ENCODE results near the gene RPL22.
A peak's percentile ranks its signal among the peaks of the same experiment; 100 is the strongest.

The RPL22 gene

DNA sequence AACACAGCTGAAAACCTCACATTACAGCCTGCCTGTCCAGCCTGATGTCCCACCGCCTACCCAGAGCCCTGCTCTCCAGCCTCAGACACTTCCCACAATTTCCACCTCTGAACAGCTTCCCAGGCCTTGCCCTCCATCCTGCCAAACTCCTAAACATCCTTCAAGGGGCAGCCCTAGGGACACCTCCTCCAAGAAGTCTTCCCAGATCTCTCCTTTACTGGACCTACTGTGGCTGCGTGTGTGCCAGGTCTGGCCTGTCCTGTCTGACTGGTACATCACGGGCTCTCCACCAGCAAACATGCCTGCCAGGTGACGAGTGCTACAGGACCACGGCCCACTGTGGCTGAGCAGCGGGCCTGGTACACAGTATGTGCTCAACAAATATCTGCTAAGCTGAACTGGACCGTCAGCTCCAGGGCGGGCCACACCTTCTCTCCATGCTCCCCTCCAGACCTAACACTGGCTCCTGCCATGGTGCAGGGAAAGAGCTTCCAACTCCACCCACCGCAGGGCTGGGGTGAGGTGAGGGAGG, 48.0 kb downstream of the RPL22 start:
- no peak for DNase-seq (ENCODE audit: low spot score)

DNA sequence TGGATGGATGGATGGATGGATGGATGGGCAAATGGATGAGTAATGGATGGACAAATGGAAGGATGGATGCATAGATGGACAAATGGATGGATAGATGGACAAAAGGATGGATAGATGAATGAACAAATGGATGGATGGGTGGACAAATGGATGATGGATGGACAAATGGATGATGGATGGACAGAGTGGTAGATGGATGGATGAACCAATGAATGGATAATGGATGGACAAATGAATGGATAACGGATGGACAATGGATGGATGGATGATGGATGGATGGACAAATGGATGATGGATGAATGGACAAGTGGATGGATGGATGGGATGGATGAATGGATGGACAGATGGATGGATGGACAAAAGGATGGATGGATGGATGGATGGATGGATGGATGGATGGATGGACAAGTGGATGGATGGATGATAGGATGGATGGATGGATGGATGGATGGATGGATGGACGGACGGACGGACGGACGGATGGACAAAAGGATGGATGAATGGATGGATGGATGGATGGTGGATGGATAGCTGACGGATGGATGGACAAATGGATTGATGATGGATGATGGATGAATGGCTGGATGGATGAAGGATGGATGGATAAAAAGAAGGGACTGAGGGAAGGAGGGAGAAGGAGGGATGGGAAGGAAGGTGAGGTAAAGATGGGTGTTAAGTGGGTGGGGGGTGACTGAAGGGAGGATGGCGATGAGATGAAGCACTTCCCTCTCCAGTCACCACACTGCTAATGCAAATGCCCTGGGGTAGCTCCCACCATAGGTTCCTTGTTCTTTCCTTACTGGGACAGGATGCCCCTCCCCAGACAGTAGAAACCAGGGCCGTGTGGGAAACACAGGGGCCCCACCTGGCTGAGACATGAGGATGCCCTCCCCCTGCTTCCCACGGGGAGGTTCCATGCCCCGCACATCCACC, 49.1 kb downstream of the RPL22 start:
- DNase-seq (ENCODE audit: low spot score), result no peak

DNA sequence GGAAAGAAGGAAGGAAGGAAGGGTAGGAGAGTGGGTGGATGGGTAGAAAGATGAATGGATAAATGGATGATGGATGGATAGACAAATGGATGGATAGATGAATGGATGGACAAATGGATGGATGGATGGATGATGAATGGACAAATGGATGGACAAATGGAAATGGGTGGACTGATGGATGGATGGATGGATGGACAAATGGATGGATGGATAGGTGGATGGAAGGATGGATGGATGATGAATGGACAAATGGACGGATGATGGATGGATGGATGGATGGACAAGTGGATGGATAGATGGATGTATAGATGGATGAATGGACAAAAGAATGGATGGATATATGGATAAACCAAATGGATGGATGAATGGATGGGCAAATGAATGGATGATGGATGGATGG, 49.8 kb downstream of the RPL22 start:
- DNase-seq (ENCODE audit: low spot score), result no peak

DNA sequence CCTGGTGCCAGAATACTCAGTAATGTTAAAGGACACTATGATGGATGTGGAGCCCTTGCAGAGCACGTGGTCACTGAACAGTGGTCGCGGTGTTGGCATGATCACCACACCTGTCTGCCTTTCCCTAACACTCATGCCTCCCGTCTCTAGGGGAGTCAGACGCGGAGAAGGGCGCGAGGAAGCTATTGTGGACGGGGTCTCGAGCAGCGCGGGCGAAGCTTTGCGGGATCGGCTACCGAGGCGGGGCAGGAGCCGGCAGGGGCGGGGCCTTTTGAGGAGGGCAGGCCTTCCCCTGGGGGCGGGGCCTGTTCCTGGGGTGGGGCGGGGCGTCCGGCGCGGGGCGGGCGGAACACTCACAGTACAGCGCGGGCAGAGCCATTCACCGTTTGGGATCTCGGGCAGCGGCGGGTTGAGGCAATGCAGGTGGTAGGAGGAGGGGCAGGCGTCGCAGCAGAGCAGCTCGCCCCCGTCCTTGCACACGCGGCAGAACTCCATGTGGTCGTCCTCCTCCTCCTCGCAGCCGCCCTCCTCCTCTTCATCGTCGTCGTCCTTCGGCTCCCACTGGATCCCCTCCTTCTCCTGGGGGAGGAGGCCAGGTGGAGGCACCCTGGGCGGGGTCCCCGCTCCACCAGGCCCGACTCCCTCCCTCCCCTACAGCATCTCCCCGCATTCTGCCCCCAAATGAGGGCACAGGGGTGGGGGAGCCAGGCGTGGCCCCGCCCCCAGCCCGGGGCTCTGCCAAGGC, 50.7 kb downstream of the RPL22 start:
- DNase-seq (ENCODE audit: low spot score), result peak; percentile 58

DNA sequence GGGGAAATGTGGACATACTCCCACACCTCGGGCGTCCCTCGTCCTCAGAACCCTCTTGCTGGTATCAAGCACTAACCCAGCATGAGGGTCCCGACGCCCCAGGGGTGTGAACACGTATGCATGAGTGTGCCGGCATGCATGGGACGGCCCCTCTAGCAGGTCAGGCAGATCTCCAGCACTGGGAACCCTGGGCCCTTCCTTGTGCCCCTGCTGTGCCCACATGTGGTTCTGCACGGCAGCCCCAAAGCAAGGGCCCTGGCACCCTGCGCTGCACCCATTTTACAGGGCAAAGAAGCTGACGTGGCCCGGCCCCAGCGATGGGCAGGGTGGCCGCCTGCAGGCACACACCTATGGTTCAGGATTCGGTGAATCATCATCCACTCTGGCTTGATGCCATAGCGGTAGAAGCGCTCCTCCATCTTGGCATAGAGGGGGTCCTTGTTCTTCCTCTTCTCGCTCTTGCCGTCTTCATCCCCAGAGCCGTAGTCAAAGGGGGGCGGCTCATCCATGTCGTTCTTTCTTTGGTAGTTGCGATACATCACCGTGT, 53.5 kb downstream of the RPL22 start:
- no peak for DNase-seq (ENCODE audit: low spot score)

DNA sequence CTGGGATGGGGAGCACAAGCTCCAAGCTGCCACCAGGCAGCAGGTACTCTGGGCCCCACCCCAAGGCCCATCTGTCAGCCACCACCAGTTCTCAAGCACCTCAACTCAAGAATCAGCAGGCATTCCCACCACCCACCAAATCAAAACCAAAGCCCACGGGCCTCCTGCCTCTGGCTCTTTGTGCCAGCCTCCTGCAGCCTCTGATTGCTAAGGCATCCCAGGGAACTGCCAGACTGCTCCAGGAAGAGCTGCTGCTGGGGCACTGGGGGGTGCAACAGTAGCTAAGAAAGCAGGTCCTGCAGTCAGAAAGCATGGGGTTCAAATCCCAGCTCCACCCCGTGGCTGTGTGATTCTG, 54.0 kb downstream of the RPL22 start:
- DNase-seq (ENCODE audit: low spot score), result no peak

DNA sequence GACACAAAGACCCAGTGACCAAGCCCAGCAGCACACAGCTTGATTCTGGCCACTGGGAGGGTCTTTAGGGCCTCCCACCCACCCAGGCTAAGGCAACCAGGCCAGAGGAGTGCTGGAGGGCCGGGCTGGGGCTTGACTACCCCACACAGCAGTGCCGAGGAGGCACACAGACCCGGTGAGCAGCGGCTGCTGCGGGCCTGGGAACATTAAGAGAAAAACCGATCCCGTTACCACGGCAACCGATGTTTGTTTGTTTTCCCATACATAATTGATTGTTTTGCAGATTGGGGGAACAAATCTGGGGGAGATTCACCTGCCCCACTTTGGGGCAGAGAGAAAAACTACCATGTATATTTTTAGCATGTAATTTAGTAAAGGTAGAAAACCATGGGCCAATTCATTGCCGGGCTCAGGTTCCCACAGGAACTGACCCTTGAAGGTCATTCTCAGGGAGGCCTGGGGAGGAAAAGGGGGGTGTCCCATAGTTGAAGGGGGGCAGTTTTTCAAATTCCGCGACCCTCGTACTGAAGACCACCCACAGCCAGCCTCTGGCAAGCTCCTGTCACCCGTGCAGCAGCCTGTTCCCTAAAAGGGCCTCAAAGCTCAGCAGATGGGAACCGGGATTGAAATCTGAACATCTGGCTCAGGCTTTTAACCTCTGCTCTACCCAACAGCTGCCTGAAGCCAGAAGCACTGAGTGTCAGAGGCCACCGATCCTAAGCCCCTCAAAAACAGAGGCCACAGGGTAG, 54.6 kb downstream of the RPL22 start:
- no peak for DNase-seq (ENCODE audit: low spot score)

DNA sequence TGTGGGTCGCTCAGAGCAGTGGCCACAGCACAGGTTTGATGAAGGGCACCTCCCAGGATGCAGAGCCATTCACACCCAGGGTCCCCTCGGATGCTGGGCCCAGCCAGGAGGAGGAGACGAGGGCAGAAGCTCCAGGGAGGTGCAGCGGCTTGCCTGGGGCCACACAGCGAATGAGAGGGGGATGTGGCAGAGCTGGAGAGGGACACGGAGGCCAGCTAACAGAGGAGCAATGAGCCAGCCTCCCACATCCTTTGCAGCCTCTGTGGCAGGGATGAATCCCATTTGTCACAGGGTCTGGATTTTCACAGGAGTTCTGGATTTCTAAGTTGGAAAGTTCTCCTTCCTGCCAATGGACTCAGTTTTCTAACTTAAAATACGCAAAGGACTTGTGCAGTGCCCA, 55.2 kb downstream of the RPL22 start:
- DNase-seq (ENCODE audit: low spot score), result no peak

DNA sequence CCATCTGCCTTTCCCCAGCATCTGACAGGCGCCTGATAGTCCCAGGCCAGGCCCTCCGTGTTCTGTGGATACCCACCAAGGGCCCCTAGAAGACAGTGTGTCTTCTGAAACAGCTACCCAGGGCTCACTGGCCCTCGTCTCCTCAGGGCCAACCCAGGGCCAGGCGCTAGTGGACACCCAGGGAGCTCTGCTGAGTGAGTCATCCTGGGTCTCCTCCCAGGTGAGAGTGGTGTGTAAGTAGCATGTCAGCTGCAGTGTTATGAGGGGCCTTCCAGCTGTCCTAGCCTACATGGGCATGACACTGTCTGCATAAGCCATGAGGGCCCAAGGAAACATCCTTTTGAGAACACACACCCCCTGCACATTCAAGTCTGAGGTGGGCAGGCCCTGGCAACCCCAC, 56.0 kb downstream of the RPL22 start:
- no peak for DNase-seq (ENCODE audit: low spot score)

DNA sequence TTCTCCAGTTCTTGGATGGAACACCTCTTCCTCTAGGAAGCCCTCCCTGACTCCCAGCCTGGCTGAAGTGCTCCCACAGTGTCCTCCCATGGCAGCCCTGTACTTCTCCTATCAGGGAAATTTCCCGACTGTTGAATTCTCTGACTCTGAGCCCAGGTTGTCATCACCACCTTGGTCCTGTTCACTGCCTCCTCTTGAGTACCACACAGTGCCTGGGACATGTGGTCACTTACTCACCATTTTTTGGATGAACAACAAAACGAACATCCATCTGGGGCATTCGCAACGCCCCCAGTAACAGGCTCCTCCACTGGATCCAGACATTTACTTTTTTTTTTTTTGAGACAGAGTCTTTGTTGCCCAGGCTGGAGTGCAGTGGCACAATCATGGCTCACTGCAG, 56.7 kb downstream of the RPL22 start:
- no peak for DNase-seq (ENCODE audit: low spot score)

DNA sequence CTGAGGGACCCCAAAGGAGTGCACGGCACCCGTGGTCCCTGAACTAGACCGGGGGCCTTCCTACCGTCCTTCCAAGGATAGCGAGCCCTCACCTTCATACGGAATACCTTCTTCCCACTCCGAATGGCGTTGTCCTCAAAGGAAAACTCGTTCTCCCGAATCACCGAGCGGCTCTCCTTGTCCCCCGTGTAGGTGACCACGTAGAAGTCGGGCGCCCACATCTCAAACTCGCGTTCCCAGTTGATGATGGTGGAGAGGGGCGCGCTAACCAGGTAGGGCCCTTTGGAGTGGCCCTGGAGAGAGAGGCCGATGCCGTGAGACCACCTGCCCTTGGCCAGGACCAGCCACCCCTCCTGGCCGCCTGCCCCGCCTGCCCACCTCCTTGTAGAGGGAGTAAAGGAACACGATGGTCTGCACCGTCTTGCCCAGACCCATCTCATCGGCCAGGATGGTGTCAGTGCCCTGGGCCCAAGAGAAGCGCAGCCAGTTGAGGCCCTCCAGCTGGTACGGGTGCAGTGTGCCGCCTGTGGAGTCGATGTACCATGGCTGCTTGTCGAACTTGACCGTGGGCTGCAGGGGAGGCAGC, 57.3 kb downstream of the RPL22 start:
- no peak for DNase-seq (ENCODE audit: low spot score)

DNA sequence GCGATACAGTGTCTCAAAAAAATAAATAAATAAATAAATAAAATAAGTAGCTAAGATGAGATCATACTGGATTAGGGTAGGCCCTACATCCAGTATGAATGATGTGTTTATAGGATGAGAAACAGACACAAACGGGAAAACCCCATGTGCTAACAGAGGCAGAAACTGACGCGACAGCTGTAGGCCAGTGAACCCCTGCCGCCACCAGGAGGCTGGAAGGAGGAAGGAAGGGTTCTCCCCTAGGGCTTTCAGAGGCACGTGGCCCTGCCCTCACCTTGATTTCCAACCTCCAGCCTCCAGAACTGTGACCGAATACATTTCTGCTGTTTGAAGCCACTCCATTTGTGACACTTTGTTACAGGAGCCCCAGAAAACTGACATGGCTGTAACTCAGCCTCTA, 57.8 kb downstream of the RPL22 start:
- no peak for DNase-seq (ENCODE audit: low spot score)

DNA sequence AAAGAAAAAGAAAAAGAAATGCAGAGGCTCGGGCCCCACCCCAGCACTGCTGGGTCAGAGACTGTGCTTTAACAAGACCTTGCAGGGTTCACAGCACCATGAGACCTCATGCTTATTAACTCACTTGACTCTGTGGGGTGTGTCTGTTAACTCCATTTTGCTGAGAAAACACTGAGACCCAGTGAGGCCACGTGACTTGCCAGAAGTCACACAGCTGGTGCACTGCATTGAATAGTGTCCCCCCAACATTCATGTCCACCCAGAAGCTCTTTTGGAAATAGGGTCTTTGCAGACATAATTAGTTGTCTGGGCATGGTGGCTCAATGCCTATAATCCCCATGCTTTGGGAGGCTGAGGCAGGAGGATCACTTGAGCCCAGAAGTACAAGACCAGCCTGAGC, 59.0 kb downstream of the RPL22 start:
- no peak for DNase-seq (ENCODE audit: low spot score)

DNA sequence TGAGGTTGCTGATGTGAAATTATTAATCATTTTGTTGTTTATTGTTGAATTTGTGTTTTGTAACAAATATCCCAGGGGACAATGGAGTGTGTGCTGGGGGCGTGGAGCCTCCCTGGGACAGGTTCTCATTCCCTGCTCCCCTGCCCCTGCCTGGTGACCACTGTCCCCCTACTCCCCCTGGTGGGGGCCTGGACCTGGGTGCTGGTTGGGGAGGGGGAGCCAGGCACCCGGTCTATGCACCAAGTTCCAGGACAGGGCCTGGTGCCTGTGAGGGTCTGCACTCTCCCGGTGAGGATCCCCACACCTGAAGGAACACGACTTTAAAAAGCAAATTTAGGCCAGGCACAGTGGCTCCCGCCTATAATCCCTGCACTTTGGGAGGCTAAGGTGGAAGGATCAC, 61.6 kb downstream of the RPL22 start:
- DNase-seq (ENCODE audit: low spot score), result no peak

DNA sequence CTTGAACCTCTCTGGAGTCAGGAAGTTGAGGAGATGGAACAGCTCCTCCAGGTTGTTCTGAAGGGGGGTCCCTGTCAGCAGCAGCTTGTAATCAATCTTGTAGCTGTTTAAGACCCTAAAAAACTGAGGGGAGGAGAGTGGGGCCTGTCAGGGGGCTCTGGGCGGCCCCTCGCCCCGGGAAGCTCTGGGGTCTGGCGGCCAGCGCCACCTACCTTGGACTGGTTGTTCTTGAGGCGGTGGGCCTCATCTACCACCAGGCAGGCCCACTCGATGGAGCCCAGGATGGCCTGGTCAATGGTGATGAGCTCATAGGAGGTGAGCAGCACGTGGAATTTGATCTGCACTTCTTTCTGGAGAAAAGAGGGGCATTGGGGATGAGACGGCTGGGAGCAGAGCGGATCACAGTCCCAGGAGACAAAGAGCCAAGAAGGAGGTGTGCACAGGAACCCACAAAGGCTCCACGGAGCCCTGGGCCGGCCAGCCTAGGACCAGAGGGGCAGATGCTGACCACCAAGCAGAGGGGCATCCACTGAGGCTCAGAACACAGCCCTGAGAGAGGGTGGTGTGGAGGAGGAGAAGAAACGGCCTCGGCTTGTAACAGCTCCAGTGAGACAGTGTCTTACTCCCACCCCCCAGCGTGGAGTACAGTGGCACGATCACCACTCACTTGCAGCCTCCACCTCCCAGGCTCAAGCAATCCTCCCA, 62.7 kb downstream of the RPL22 start:
- DNase-seq (ENCODE audit: low spot score), result no peak
